NT2/D1 (cell line): ENCODE data around the gene KDM1B.
"Not testable (repeated sequence)": the region's sequence is repeated elsewhere in the genome, so short reads cannot be mapped to it uniquely, and the experiment has no call there.

ENCODE experiments used
- DNase-seq: peaks from one replicate; pipeline ENCODE4 v3.0.0-alpha.2; 2011; ENCODE audit warnings: low read depth, low spot score
- H3K27me3 ChIP-seq: 2 replicates; pipeline ENCODE4 v1.6.0; 2011; ENCODE audit warnings: mild to moderate bottlenecking; ENCODE audit not compliant: insufficient read length, insufficient read depth
- H3K36me3 ChIP-seq: 2 replicates; pipeline ENCODE4 v1.6.1; 2011; ENCODE audit warnings: mild to moderate bottlenecking, low read length, mixed read lengths; ENCODE audit not compliant: insufficient read depth, insufficient read length
- H3K4me1 ChIP-seq: 2 replicates; pipeline ENCODE4 v1.5.1; 2011; ENCODE audit not compliant: insufficient read depth, insufficient read length
- H3K4me3 ChIP-seq: 2 replicates; pipeline ENCODE4 v1.5.1; 2011; ENCODE audit warnings: low read depth; ENCODE audit not compliant: insufficient read length
- H3K9ac ChIP-seq: 2 replicates; pipeline ENCODE4 v1.6.0; 2011; ENCODE audit warnings: low read depth; ENCODE audit not compliant: insufficient read length
- H3K9me3 ChIP-seq: 2 replicates; pipeline ENCODE4 v1.5.1; 2011; ENCODE audit warnings: mild to moderate bottlenecking, low read length; ENCODE audit not compliant: insufficient read depth
- SUZ12 ChIP-seq: IDR thresholded peaks from 2 replicates; pipeline ENCODE4 v1.6.1; 2011; ENCODE audit not compliant: insufficient read length, insufficient read depth; ENCODE audit errors: extremely low read depth
- YY1 ChIP-seq: IDR thresholded peaks from 2 replicates; pipeline ENCODE4 v1.6.1; 2011; ENCODE audit not compliant: insufficient read length, insufficient read depth
- ZNF274 ChIP-seq: IDR thresholded peaks from 2 replicates; pipeline ENCODE4 v1.6.1; 2011; ENCODE audit warnings: mild to moderate bottlenecking, low read depth, low read length

KDM1B gene

GRCh38 chr6:18192026-18192425 is 36.8 kb downstream of the KDM1B start:
- Histone ChIP-seq H3K9me3 (no peaks in the 10 kb centered on the region), H3K4me1 (no peaks in the 10 kb centered on the region), H3K4me3 (no peak overlapping the region), H3K9ac (no peak overlapping the region), H3K27me3 (no peaks in the 10 kb centered on the region), H3K36me3 (peaks cover 2% of the 10 kb centered on the region)
- DNase-seq: no peak
- TF ChIP-seq YY1: no peak
- TF ChIP-seq SUZ12: no peak
- no peak for TF ChIP-seq ZNF274

GRCh38 chr6:18203786-18204185 is 48.6 kb downstream of the KDM1B start:
- TF ChIP-seq SUZ12: no peak
- TF ChIP-seq YY1: no peak
- Histone ChIP-seq H3K9ac (no peak overlapping the region), H3K9me3 (no peaks in the 10 kb centered on the region), H3K4me1 (no peaks in the 10 kb centered on the region), H3K27me3 (no peaks in the 10 kb centered on the region), H3K36me3 (peaks cover 10% of the 10 kb centered on the region), H3K4me3 (no peak overlapping the region)
- no peak for DNase-seq

GRCh38 chr6:18204691-18205090 is 49.5 kb downstream of the KDM1B start:
- H3K4me1 ChIP-seq: no peaks in the 10 kb centered on the region
- no peak overlapping the region for H3K4me3 ChIP-seq
- no peak overlapping the region for H3K9ac ChIP-seq
- TF ChIP-seq YY1: no peak
- no peak for TF ChIP-seq SUZ12
- TF ChIP-seq ZNF274: no peak
- no peaks in the 10 kb centered on the region for H3K27me3 ChIP-seq
- no peak for DNase-seq
- H3K9me3 ChIP-seq: no peaks in the 10 kb centered on the region
- peaks cover 10% of the 10 kb centered on the region for H3K36me3 ChIP-seq

GRCh38 chr6:18206591-18206990 is 51.4 kb downstream of the KDM1B start:
- Histone ChIP-seq H3K4me1 (no peaks in the 10 kb centered on the region), H3K9ac (no peak overlapping the region), H3K9me3 (no peaks in the 10 kb centered on the region), H3K4me3 (no peak overlapping the region), H3K36me3 (peaks cover 9% of the 10 kb centered on the region), H3K27me3 (no peaks in the 10 kb centered on the region)
- TF ChIP-seq SUZ12: no peak
- TF ChIP-seq ZNF274: no peak
- TF ChIP-seq YY1: no peak
- DNase-seq: no peak

DNA sequence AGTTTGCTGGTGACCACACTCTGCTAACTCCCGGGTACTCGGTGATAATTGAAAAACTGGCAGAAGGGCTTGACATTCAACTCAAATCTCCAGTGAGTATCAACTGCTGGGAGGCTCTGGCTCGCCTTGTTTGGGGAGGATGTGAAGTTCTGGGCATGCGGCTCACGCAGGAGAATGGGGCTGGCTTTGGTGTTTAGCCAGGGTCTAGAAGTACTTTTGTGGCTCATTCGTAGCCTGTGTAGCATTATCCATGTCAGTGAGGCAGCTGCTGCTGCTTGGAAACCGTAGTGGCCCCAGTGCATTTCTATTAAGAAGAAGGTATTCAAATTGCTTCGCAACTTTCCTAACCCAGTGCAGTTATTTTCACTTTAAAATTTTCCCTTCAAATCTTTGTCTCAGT is 52.2 kb downstream of the KDM1B start:
- no peak overlapping the region for H3K4me3 ChIP-seq
- H3K4me1 ChIP-seq: no peaks in the 10 kb centered on the region
- H3K9me3 ChIP-seq: no peaks in the 10 kb centered on the region
- H3K9ac ChIP-seq: no peak overlapping the region
- no peak for DNase-seq
- TF ChIP-seq SUZ12 (no peak), ZNF274 (no peak), YY1 (no peak)
- H3K27me3 ChIP-seq: no peaks in the 10 kb centered on the region
- H3K36me3 ChIP-seq: peaks cover 7% of the 10 kb centered on the region

DNA sequence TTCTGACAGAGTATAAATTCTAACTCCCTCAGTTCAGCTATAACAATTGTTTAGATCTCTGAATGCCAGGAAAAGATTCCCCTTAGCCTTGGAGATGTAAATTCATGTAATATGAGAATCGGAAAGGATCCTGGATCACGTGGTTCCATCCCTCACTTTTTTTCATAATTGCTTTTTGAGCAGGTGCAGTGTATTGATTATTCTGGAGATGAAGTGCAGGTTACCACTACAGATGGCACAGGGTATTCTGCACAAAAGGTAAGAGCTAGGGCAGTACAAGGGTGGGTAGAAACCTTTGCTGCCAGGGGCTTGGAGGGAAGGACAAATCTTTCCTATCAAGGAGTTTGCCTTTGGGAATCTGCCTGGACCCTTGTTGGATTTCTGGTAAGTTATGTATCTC is 52.7 kb downstream of the KDM1B start:
- no peak overlapping the region for H3K4me3 ChIP-seq
- no peak overlapping the region for H3K9ac ChIP-seq
- H3K36me3 ChIP-seq: peaks cover 9% of the 10 kb centered on the region
- no peak for DNase-seq
- no peaks in the 10 kb centered on the region for H3K4me1 ChIP-seq
- H3K27me3 ChIP-seq: no peaks in the 10 kb centered on the region
- TF ChIP-seq SUZ12: no peak
- TF ChIP-seq ZNF274: no peak
- no peak for TF ChIP-seq YY1
- no peaks in the 10 kb centered on the region for H3K9me3 ChIP-seq

DNA sequence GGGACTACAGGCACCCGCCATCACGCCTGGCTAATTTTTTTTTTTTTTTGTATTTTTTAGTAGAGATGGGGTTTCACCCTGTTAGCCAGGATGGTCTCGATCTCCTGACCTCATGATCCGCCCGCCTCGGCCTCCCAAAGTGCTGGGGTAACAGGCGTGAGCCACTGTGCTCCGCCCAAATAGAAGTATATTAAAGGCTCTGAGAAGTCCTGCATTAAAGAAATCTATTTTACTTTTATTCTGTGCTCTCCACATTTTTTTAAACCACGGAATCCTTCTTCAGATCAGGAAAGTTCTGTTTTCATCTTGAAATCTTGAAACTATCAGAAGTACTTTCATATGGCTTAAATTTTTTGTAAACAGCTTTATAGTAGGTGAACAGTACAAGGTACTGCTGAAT is 53.6 kb downstream of the KDM1B start:
- H3K9ac ChIP-seq, H3K36me3 ChIP-seq, DNase-seq, H3K4me3 ChIP-seq, H3K9me3 ChIP-seq, H3K4me1 ChIP-seq, H3K27me3 ChIP-seq: not testable (repeated sequence)

DNA sequence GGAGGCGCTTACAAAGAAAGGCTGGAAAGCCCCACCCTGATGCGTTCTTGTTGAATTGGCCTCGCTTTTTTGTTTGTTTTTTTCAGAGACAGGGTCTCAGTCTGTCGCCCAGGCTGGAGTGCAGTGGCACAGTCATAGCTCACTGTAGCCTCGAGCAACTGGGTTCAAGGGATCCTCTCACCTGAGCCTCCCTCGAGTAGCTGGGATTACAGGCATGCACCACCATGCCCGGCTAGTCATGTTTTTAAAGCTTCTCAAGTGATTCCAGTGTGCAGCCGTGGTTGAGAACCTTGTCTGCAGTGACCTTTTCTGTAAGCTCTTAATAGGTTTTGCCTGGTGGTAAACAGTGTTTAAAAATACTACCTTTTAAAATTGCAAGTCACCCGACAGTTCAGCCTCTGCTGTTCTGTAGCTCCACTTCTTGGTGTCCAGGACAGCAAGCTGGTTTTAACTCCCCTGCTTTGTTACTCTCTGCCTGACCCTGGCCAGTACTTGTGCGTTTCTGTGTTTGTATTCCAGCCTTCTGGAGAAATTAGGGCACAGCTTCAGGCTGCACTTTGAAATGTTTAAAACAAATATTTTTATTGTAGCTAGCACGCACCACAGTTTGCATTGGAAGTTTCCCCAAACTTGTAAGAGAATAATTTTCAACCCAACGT is 54.4 kb downstream of the KDM1B start:
- H3K4me1 ChIP-seq: no peaks in the 10 kb centered on the region

More for the DNA sequence above, 54.4 kb downstream of the KDM1B start:
- TF ChIP-seq ZNF274 (no peak), SUZ12 (no peak), YY1 (no peak)
- no peaks in the 10 kb centered on the region for H3K9me3 ChIP-seq
- H3K27me3 ChIP-seq: no peaks in the 10 kb centered on the region
- no peak overlapping the region for H3K9ac ChIP-seq
- peaks cover 9% of the 10 kb centered on the region for H3K36me3 ChIP-seq
- DNase-seq: no peak
- no peak overlapping the region for H3K4me3 ChIP-seq
